Measurements from ENCODE around the gene L1CAM. TPM values are rescaled to one million over a fixed set of nuclear protein-coding genes. Genes with fewer than 3 reads are reported as not detected.

Gene L1CAM
- total RNA-seq, 1 experiment from 2014 or later, result 0.29 TPM

Other genes starting within 250 kb of the L1CAM start
- gene DUSP9, start 239.0 kb downstream of the L1CAM start, total RNA-seq (2014; rRNA removed), result not detected in 2 replicates
- gene PNCK, start 212.4 kb downstream of the L1CAM start, total RNA-seq (2014; rRNA removed), result 0.19 TPM in 1 of 2 replicates, not detected in the other
- gene SLC6A8, start 198.2 kb downstream of the L1CAM start, total RNA-seq (2014; rRNA removed), result 10.2 and 13.7 TPM in 2 replicates
- 138 and 211 TPM in 2 replicates for gene BCAP31, start 161.8 kb downstream of the L1CAM start, total RNA-seq (2014; rRNA removed)
- gene ABCD1, start 161.3 kb downstream of the L1CAM start, total RNA-seq (2014; rRNA removed), result 25.8 and 30.5 TPM in 2 replicates
- 5.0 and 9.7 TPM in 2 replicates for gene PLXNB3, start 121.9 kb downstream of the L1CAM start, total RNA-seq (2014; rRNA removed)
- gene SRPK3, start 105.1 kb downstream of the L1CAM start, total RNA-seq (2014; rRNA removed), result 0.45 and 1.3 TPM in 2 replicates
- gene IDH3G, start 91.8 kb downstream of the L1CAM start, total RNA-seq (2014; rRNA removed), result 83.6 and 86.6 TPM in 2 replicates
- gene SSR4, start 91.5 kb downstream of the L1CAM start, total RNA-seq (2014; rRNA removed), result 201 and 222 TPM in 2 replicates
- gene PDZD4, start 55.6 kb downstream of the L1CAM start, total RNA-seq (2014; rRNA removed), result 1.2 and 1.7 TPM in 2 replicates
- not detected in 2 replicates for gene AVPR2, start 18.5 kb upstream of the L1CAM start, total RNA-seq (2014; rRNA removed)
- gene ARHGAP4, start 40.1 kb upstream of the L1CAM start, total RNA-seq (2014; rRNA removed), result 4.1 and 15.2 TPM in 2 replicates
- gene NAA10, start 48.9 kb upstream of the L1CAM start, total RNA-seq (2014; rRNA removed), result 160 and 164 TPM in 2 replicates
- gene RENBP, start 58.5 kb upstream of the L1CAM start, total RNA-seq (2014; rRNA removed), result 0.40 TPM in 1 of 2 replicates, not detected in the other
- gene HCFC1, start 85.6 kb upstream of the L1CAM start, total RNA-seq (2014; rRNA removed), result 36.8 and 37.4 TPM in 2 replicates
- 8.9 and 9.0 TPM in 2 replicates for gene TMEM187, start 86.6 kb upstream of the L1CAM start, total RNA-seq (2014; rRNA removed)
- gene IRAK1, start 133.7 kb upstream of the L1CAM start, total RNA-seq (2014; rRNA removed), result 135 and 149 TPM in 2 replicates
- 23.8 and 23.9 TPM in 2 replicates for gene MECP2, start 211.5 kb upstream of the L1CAM start, total RNA-seq (2014; rRNA removed)

All from LHCN-M2 (cell line).